ENCODE results near the gene SMG6.

DNA sequence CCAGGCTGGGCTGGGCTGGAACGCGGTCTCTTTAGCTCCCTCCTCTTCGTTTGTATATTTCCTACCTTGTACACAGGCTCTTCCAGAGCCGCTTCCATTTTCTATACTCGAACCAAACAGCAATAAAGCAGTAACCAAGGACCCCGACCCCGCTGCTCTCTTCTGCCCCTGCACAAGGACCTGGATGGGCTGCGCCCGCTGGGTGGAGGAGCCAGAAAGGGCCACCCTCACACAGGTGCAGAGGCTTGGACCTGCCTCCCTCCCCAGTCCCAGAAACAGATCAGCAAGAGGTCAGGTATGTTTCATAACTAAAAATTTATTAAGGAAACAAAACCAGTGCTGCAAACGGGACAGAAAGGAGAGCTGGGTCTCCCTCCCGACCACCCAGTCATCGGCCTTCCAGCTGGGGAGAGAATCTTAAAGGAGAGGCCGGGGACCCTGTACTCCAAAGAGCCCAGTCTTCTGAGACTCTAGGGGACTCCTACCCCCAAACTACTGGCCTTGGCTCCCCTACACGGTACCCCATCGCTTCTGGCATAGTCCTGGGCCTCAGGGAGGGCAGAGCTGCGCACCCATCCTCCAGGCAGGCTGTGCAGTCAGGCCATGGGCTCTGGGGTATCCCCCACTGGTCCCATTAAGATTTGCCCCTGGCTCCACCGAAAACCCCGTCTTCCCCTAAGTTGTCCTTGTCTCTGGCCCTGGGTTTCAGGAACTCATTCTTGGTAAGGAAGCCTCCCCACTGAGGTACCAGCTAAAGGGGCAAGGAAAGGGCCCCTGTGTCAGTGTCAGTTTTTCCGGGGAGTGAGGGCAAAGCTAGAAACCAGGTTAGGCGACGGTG, 243.8 kb downstream of the SMG6 start:
- TF ChIP-seq ZNF263 (CRISPR knock-in tag; IDR thresholded peaks at IDR 0.05; ENCODE audit: low read depth) = no peak
- TF ChIP-seq, protein P1, sequence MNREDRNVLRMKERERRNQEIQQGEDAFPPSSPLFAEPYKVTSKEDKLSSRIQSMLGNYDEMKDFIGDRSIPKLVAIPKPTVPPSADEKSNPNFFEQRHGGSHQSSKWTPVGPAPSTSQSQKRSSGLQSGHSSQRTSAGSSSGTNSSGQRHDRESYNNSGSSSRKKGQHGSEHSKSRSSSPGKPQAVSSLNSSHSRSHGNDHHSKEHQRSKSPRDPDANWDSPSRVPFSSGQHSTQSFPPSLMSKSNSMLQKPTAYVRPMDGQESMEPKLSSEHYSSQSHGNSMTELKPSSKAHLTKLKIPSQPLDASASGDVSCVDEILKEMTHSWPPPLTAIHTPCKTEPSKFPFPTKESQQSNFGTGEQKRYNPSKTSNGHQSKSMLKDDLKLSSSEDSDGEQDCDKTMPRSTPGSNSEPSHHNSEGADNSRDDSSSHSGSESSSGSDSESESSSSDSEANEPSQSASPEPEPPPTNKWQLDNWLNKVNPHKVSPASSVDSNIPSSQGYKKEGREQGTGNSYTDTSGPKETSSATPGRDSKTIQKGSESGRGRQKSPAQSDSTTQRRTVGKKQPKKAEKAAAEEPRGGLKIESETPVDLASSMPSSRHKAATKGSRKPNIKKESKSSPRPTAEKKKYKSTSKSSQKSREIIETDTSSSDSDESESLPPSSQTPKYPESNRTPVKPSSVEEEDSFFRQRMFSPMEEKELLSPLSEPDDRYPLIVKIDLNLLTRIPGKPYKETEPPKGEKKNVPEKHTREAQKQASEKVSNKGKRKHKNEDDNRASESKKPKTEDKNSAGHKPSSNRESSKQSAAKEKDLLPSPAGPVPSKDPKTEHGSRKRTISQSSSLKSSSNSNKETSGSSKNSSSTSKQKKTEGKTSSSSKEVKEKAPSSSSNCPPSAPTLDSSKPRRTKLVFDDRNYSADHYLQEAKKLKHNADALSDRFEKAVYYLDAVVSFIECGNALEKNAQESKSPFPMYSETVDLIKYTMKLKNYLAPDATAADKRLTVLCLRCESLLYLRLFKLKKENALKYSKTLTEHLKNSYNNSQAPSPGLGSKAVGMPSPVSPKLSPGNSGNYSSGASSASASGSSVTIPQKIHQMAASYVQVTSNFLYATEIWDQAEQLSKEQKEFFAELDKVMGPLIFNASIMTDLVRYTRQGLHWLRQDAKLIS (CRISPR knock-in tag; IDR thresholded peaks at IDR 0.05; ENCODE audit: borderline replicate concordance) = no peak
- no peak for TF ChIP-seq FOXJ3 (CRISPR knock-in tag; IDR thresholded peaks at IDR 0.05; ENCODE audit: borderline replicate concordance)
- TF ChIP-seq CREB1 (CRISPR knock-in tag; IDR thresholded peaks at IDR 0.05) = no peak
- no peak for TF ChIP-seq TEAD1 (CRISPR knock-in tag; IDR thresholded peaks at IDR 0.05)

Data from WTC11 (cell line).